Mesenteric fat pad (tissue), 1 donor: Measurements from ENCODE around the gene ZNRF2. TPM values are rescaled to one million over a fixed set of nuclear protein-coding genes. Genes with fewer than 3 reads are reported as not detected.

Experiments
- DNase-seq: peaks from one replicate; pipeline ENCODE4 v3.0.0-alpha.2; 2020; ENCODE audit warnings: low spot score
- total RNA-seq: library from RNA; stranded (reverse); fragmentation: NEBNext Ultra II Directional; extraction: Animal tissue kit (Norgen Biotek cat#: 25700); gene quantifications from one replicate; pipeline ENCODE4 v1.2.1, GENCODE V29; 2021
- donor health status: DM: yes; HTN: yes; CAD: no.

The ZNRF2 gene
- total RNA-seq, 1 donor from 2014 or later = 17.6 TPM

GRCh38 chr7:30321089-30321881 is 36.9 kb downstream of the ZNRF2 start:
- no peak for DNase-seq

- no peak for DNase-seq
These were observed 37.4 kb downstream of the ZNRF2 start for GRCh38 chr7:30321882-30322192.

GRCh38 chr7:30322271-30323005 is 38.0 kb downstream of the ZNRF2 start:
- DNase-seq = no peak

- no peak for DNase-seq
These were observed 38.6 kb downstream of the ZNRF2 start for GRCh38 chr7:30323006-30323355.

- DNase-seq = no peak
These were observed 43.4 kb downstream of the ZNRF2 start for GRCh38 chr7:30327813-30328212.

GRCh38 chr7:30328381-30328780 is 44.0 kb downstream of the ZNRF2 start:
- DNase-seq = no peak

GRCh38 chr7:30329716-30330115 is 45.3 kb downstream of the ZNRF2 start:
- no peak for DNase-seq

GRCh38 chr7:30330134-30331111 is 46.0 kb downstream of the ZNRF2 start:
- DNase-seq = no peak

GRCh38 chr7:30331338-30331737 is 46.9 kb downstream of the ZNRF2 start:
- no peak for DNase-seq

- DNase-seq = no peak
These were observed 48.2 kb downstream of the ZNRF2 start for GRCh38 chr7:30332549-30332948.

- DNase-seq = no peak
These were observed 51.5 kb downstream of the ZNRF2 start for GRCh38 chr7:30335763-30336487.

GRCh38 chr7:30344513-30344912 is 60.1 kb downstream of the ZNRF2 start:
- DNase-seq = no peak

GRCh38 chr7:30347226-30348082 is 63.1 kb downstream of the ZNRF2 start:
- no peak for DNase-seq

- no peak for DNase-seq
These were observed 63.7 kb downstream of the ZNRF2 start for GRCh38 chr7:30348083-30348560.

- DNase-seq = no peak
These were observed 64.8 kb downstream of the ZNRF2 start for GRCh38 chr7:30349170-30349569.

- no peak for DNase-seq
These were observed 65.4 kb downstream of the ZNRF2 start for GRCh38 chr7:30349816-30350215.

- no peak for DNase-seq
These were observed 66.9 kb downstream of the ZNRF2 start for GRCh38 chr7:30351286-30351685.

GRCh38 chr7:30351724-30352123 is 67.3 kb downstream of the ZNRF2 start:
- no peak for DNase-seq

GRCh38 chr7:30352169-30352568 is 67.8 kb downstream of the ZNRF2 start:
- DNase-seq = no peak

- no peak for DNase-seq
These were observed 69.1 kb downstream of the ZNRF2 start for GRCh38 chr7:30353532-30353931.
